HG02763 (cell line): Measurements from ENCODE around the gene GAS2L3.
"Not testable (repeated sequence)": the region's sequence is repeated elsewhere in the genome, so short reads cannot be mapped to it uniquely, and the experiment has no call there.

Experiments used
- ATAC-seq: cut with Tn5 transposase; IDR thresholded peaks from one replicate; pipeline ENCODE4 v1.9.1; 2021; ENCODE audit warnings: mild to moderate bottlenecking, moderate library complexity; ENCODE audit not compliant: unreplicated experiment

GAS2L3 gene

GRCh38 chr12:100574187-100575074 lies 947 bp downstream of the GAS2L3 start:
- ATAC-seq, result peak; percentile 0

- no peak for ATAC-seq
Observed at GRCh38 chr12:100576331-100577036, 3.0 kb downstream of the GAS2L3 start.

- no peak for ATAC-seq
Observed at GRCh38 chr12:100578923-100579322, 5.4 kb downstream of the GAS2L3 start.

GRCh38 chr12:100579844-100580243 lies 6.4 kb downstream of the GAS2L3 start:
- no peak for ATAC-seq

- no peak for ATAC-seq
Observed at GRCh38 chr12:100584256-100584655, 10.8 kb downstream of the GAS2L3 start.

GRCh38 chr12:100591979-100592378 lies 18.5 kb downstream of the GAS2L3 start:
- ATAC-seq, result no peak

GRCh38 chr12:100593490-100593889 lies 20.0 kb downstream of the GAS2L3 start:
- ATAC-seq, result no peak

GRCh38 chr12:100601626-100602025 lies 28.1 kb downstream of the GAS2L3 start:
- ATAC-seq, result no peak

GRCh38 chr12:100602997-100603396 lies 29.5 kb downstream of the GAS2L3 start:
- ATAC-seq, result not testable (repeated sequence)

GRCh38 chr12:100608776-100609175 lies 35.3 kb downstream of the GAS2L3 start:
- ATAC-seq, result no peak

GRCh38 chr12:100610666-100611430 lies 37.4 kb downstream of the GAS2L3 start:
- ATAC-seq, result no peak

- ATAC-seq, result no peak
Observed at GRCh38 chr12:100612606-100613005, 39.1 kb downstream of the GAS2L3 start.

GRCh38 chr12:100624571-100624970 lies 51.1 kb downstream of the GAS2L3 start:
- ATAC-seq, result no peak

GRCh38 chr12:100632445-100632892 lies 59.0 kb downstream of the GAS2L3 start:
- ATAC-seq, result no peak

GRCh38 chr12:100633082-100633785 lies 59.8 kb downstream of the GAS2L3 start:
- not testable (repeated sequence) for ATAC-seq

- ATAC-seq, result no peak
Observed at GRCh38 chr12:100643246-100643645, 69.8 kb downstream of the GAS2L3 start.

- ATAC-seq, result no peak
Observed at GRCh38 chr12:100646896-100647295, 73.4 kb downstream of the GAS2L3 start.

GRCh38 chr12:100651108-100651507 lies 77.6 kb downstream of the GAS2L3 start:
- ATAC-seq, result no peak

- no peak for ATAC-seq
Observed at GRCh38 chr12:100651694-100652093, 78.2 kb downstream of the GAS2L3 start.

- ATAC-seq, result no peak
Observed at GRCh38 chr12:100652488-100652887, 79.0 kb downstream of the GAS2L3 start.

- no peak for ATAC-seq
Observed at GRCh38 chr12:100656141-100656540, 82.7 kb downstream of the GAS2L3 start.
